SK-N-SH treated with all-trans-retinoic acid at 6 μM for 48 hours (cell line): ENCODE data around the gene RAB23.

Source experiments
- ATAC-seq: fragments of 200-7000 bp; cut with Tn5 transposase; 3 replicates; pipeline ENCODE4 v1.9.1; 2020; ENCODE audit warnings: mild to moderate bottlenecking, moderate library complexity
- BACH2 ChIP-seq: fragments of 250-450 bp; sonication (Bioruptor Pico); IDR thresholded peaks from 2 replicates; pipeline ENCODE4 v1.9.0; 2021; ENCODE audit warnings: mild to moderate bottlenecking, borderline replicate concordance
- CREB5 ChIP-seq: fragments of 250-450 bp; sonication (Bioruptor Pico); IDR thresholded peaks from 2 replicates; pipeline ENCODE4 v1.5.1; 2020; ENCODE audit warnings: low read depth, mild to moderate bottlenecking, moderate library complexity
- CSDC2 ChIP-seq: fragments of 250-450 bp; sonication (Bioruptor Pico); IDR thresholded peaks from 2 replicates; pipeline ENCODE4 v1.5.0; 2020; ENCODE audit warnings: mild to moderate bottlenecking, moderate library complexity
- CSRNP3 ChIP-seq: fragments of 250-450 bp; sonication (Bioruptor Pico); IDR thresholded peaks from 2 replicates; pipeline ENCODE4 v1.5.1; 2021; ENCODE audit warnings: mild to moderate bottlenecking, moderate library complexity
- ESRRG ChIP-seq: fragments of 250-450 bp; sonication (Bioruptor Pico); IDR thresholded peaks from 2 replicates; pipeline ENCODE4 v1.6.1; 2021; ENCODE audit warnings: mild to moderate bottlenecking
- GLIS3 ChIP-seq: fragments of 250-450 bp; sonication (Bioruptor Pico); IDR thresholded peaks from 2 replicates; pipeline ENCODE4 v1.5.0; 2020; ENCODE audit warnings: mild to moderate bottlenecking, moderate library complexity
- ISL1 ChIP-seq: fragments of 250-450 bp; sonication (Bioruptor Pico); IDR thresholded peaks from 2 replicates; pipeline ENCODE4 v2.1.2; 2022; ENCODE audit warnings: mild to moderate bottlenecking, moderate library complexity
- PATZ1 ChIP-seq: fragments of 250-450 bp; sonication (Bioruptor Pico); IDR thresholded peaks from 2 replicates; pipeline ENCODE4 v1.8.0; 2020; ENCODE audit warnings: mild to moderate bottlenecking, moderate library complexity, borderline replicate concordance
- POU6F1 ChIP-seq: fragments of 250-450 bp; sonication (Bioruptor Pico); IDR thresholded peaks from 2 replicates; pipeline ENCODE4 v1.8.0; 2021; ENCODE audit warnings: low read depth, mild to moderate bottlenecking, moderate library complexity, borderline replicate concordance
- PPARA ChIP-seq: fragments of 250-450 bp; sonication (Bioruptor Pico); IDR thresholded peaks from 2 replicates; pipeline ENCODE4 v1.5.0; 2020; ENCODE audit warnings: mild to moderate bottlenecking, borderline replicate concordance
- RARB ChIP-seq: fragments of 250-450 bp; sonication (Bioruptor Pico); IDR thresholded peaks from 2 replicates; pipeline ENCODE4 v1.8.0; 2021; ENCODE audit warnings: mild to moderate bottlenecking, moderate library complexity
- SNAI2 ChIP-seq: fragments of 250-450 bp; sonication (Bioruptor Pico); IDR thresholded peaks from 2 replicates; pipeline ENCODE4 v1.5.0; 2020; ENCODE audit warnings: mild to moderate bottlenecking, moderate library complexity
- TCF4 ChIP-seq: fragments of 250-450 bp; sonication (Bioruptor Pico); IDR thresholded peaks from 2 replicates; pipeline ENCODE4 v1.8.0; 2021; ENCODE audit warnings: mild to moderate bottlenecking, moderate library complexity, borderline replicate concordance
- TOX ChIP-seq: fragments of 250-450 bp; sonication (Bioruptor Pico); IDR thresholded peaks from 2 replicates; pipeline ENCODE4 v1.8.0; 2021; ENCODE audit warnings: mild to moderate bottlenecking, moderate library complexity, borderline replicate concordance
- TSHZ2 ChIP-seq: fragments of 250-450 bp; sonication (Bioruptor Pico); IDR thresholded peaks from 2 replicates; pipeline ENCODE4 v1.5.0; 2020; ENCODE audit warnings: mild to moderate bottlenecking, moderate library complexity
- ZC3H10 ChIP-seq: fragments of 250-450 bp; sonication (Bioruptor Pico); IDR thresholded peaks from 2 replicates; pipeline ENCODE4 v1.5.1; 2021; ENCODE audit warnings: mild to moderate bottlenecking, moderate library complexity
- ZFP3 ChIP-seq: fragments of 250-450 bp; sonication (Bioruptor Pico); IDR thresholded peaks from 2 replicates; pipeline ENCODE4 v1.5.0; 2020; ENCODE audit warnings: mild to moderate bottlenecking, moderate library complexity
- ZFP30 ChIP-seq: fragments of 450-650 bp; formaldehyde crosslinking; IDR thresholded peaks from 2 replicates; pipeline ENCODE4 v1.5.0; 2022; ENCODE audit warnings: mild to moderate bottlenecking, moderate library complexity
- ZNF565 ChIP-seq: fragments of 450-650 bp; formaldehyde crosslinking; conservative IDR thresholded peaks from 2 replicates; pipeline ENCODE4 v1.5.0; 2020; ENCODE audit warnings: low read depth, mild to moderate bottlenecking, moderate library complexity
- ZNF70 ChIP-seq: fragments of 450-650 bp; formaldehyde crosslinking; IDR thresholded peaks from 2 replicates; pipeline ENCODE4 v1.5.0; 2020; ENCODE audit warnings: mild to moderate bottlenecking, moderate library complexity
- ZNF8 ChIP-seq: fragments of 450-650 bp; formaldehyde crosslinking; IDR thresholded peaks from 2 replicates; pipeline ENCODE4 v1.5.0; 2020; ENCODE audit warnings: mild to moderate bottlenecking, moderate library complexity

RAB23 gene

GRCh38 chr6:57173886-57174510 is 48.1 kb downstream of the RAB23 start (continued):
- TF ChIP-seq PATZ1 (no peak), TOX (CRISPR knock-in tag) (no peak), CSRNP3 (CRISPR knock-in tag) (no peak), ZNF8 (CRISPR knock-in tag) (no peak)

- peak; percentile 18 for ATAC-seq
- no peak for TF ChIP-seq SNAI2
- no peak for TF ChIP-seq ESRRG (CRISPR knock-in tag)
- TF ChIP-seq BACH2 (CRISPR knock-in tag), result no peak
- no peak for TF ChIP-seq RARB (CRISPR knock-in tag)
- no peak for TF ChIP-seq ZFP30
- TF ChIP-seq TOX (CRISPR knock-in tag), result no peak
- no peak for TF ChIP-seq GLIS3 (CRISPR knock-in tag)
- TF ChIP-seq ZNF70 (CRISPR knock-in tag), result no peak
- TF ChIP-seq TCF4, result no peak
- no peak for TF ChIP-seq CSDC2 (CRISPR knock-in tag)
- no peak for TF ChIP-seq TSHZ2 (CRISPR knock-in tag)
- no peak for TF ChIP-seq PPARA (CRISPR knock-in tag)
- TF ChIP-seq CSRNP3 (CRISPR knock-in tag), result no peak
- no peak for TF ChIP-seq ZNF565 (CRISPR knock-in tag)
- no peak for TF ChIP-seq CREB5 (CRISPR knock-in tag)
- TF ChIP-seq ZNF8 (CRISPR knock-in tag), result no peak
Measured at GRCh38 chr6:57173056-57173885, 48.8 kb downstream of the RAB23 start.

GRCh38 chr6:57172136-57173055 is 49.7 kb downstream of the RAB23 start, which contains the start of gene BAG2:
TSS of gene BAG2 (plus strand) at chr6:57172326. CDS start at chr6:57172698, 372 bp downstream.
- ATAC-seq, result peak; percentile 87
- TF ChIP-seq SNAI2 (no peak), TCF4 (no peak), POU6F1 (no peak), ISL1 (CRISPR knock-in tag) (no peak), PPARA (CRISPR knock-in tag) (no peak), ZC3H10 (CRISPR knock-in tag) (no peak), ZFP3 (CRISPR knock-in tag) (peak; percentile 24; the same call in 1 of the 2 replicates), TSHZ2 (CRISPR knock-in tag) (0 out of 2 replicates have a peak, but pooled peaks have one; percentile 35), ZNF565 (CRISPR knock-in tag) (no peak)
